HepG2 (cell line): Measurements from ENCODE around the gene VSIG10L. TPM values are rescaled to one million over a fixed set of nuclear protein-coding genes. Genes with fewer than 3 reads are reported as not detected.
A peak's percentile ranks its signal among the peaks of the same experiment; 100 is the strongest.

Experiments
- ATF7-NPFF ChIP-seq: sonication (generic); formaldehyde crosslinking; IDR thresholded peaks from 2 replicates; pipeline ENCODE4 v1.8.1; 2023; ENCODE audit warnings: mild to moderate bottlenecking, low read depth, missing genetic modification reagents, moderate library complexity
- CHCHD3 ChIP-seq: sonication (generic); formaldehyde crosslinking; IDR thresholded peaks from 2 replicates; pipeline ENCODE4 v1.8.0; 2022; ENCODE audit warnings: mild to moderate bottlenecking, missing genetic modification reagents, moderate library complexity
- KLF9 ChIP-seq: IDR thresholded peaks from 2 replicates; pipeline ENCODE4 v1.6.1; 2016; ENCODE audit warnings: low read depth
- MXI1 ChIP-seq: IDR thresholded peaks from 3 replicates; pipeline ENCODE4 v1.6.1; 2012; ENCODE audit warnings: low read depth, low read length, inconsistent platforms, borderline replicate concordance
- NCOA2 ChIP-seq: sonication (generic); formaldehyde crosslinking; IDR thresholded peaks from 2 replicates; pipeline ENCODE4 v1.8.0; 2022; ENCODE audit warnings: inconsistent platforms
- PRMT3 ChIP-seq: sonication (generic); formaldehyde crosslinking; IDR thresholded peaks from 2 replicates; pipeline ENCODE4 v1.8.1; 2022; ENCODE audit warnings: low read depth, mild to moderate bottlenecking, moderate library complexity, missing genetic modification reagents, borderline replicate concordance
- RBFOX2 ChIP-seq: fragments of 200-400 bp; formaldehyde crosslinking; IDR thresholded peaks from 2 replicates; pipeline ENCODE4 v1.6.1; 2017; ENCODE audit warnings: low read depth, mild to moderate bottlenecking, low read length
- RELA ChIP-seq: sonication (generic); formaldehyde crosslinking; IDR thresholded peaks from 2 replicates; pipeline ENCODE4 v1.4.0; 2020; ENCODE audit warnings: missing genetic modification reagents
- TEAD2 ChIP-seq: sonication (generic); formaldehyde crosslinking; IDR thresholded peaks from 2 replicates; pipeline ENCODE4 v1.9.0; 2021; ENCODE audit warnings: missing genetic modification reagents
- ZFP36L1 ChIP-seq: sonication (generic); formaldehyde crosslinking; IDR thresholded peaks from 2 replicates; pipeline ENCODE4 v1.8.0; 2022; ENCODE audit warnings: mild to moderate bottlenecking, missing genetic modification reagents, moderate library complexity
- ZMYM4 ChIP-seq: sonication (generic); formaldehyde crosslinking; IDR thresholded peaks from 2 replicates; pipeline ENCODE4 v1.8.1; 2023; ENCODE audit warnings: mild to moderate bottlenecking, missing genetic modification reagents
- ZNF263 ChIP-seq: sonication (generic); formaldehyde crosslinking; IDR thresholded peaks from 2 replicates; pipeline ENCODE4 v1.4.0; 2020; ENCODE audit warnings: missing genetic modification reagents
- ZNF563 ChIP-seq: sonication (generic); formaldehyde crosslinking; IDR thresholded peaks from 2 replicates; pipeline ENCODE4 v1.8.0; 2022; ENCODE audit warnings: mild to moderate bottlenecking, moderate library complexity, missing genetic modification reagents
- ZNF850 ChIP-seq: sonication (generic); formaldehyde crosslinking; conservative IDR thresholded peaks from 2 replicates; pipeline ENCODE4 v1.9.0; 2021; ENCODE audit warnings: mild to moderate bottlenecking, missing genetic modification reagents
- ZZZ3 ChIP-seq: sonication (generic); formaldehyde crosslinking; IDR thresholded peaks from 2 replicates; pipeline ENCODE4 v1.4.0; 2020; ENCODE audit warnings: missing genetic modification reagents, mild to moderate bottlenecking, borderline replicate concordance
- polyA plus RNA-seq, 8 experiments: library from polyadenylated mRNA; depleted of rRNA in 3 of 8; stranded (reverse) in 7 of 8; unstranded in 1 of 8; fragments of >200 nt; fragmentation: Illumina TruSeq in 4 of 8; extraction: Trizol in 4 of 8; gene quantifications; 2 replicates each; pipeline versions ENCODE4 v1.2.1 to v1.2.3, GENCODE V29; 2011 to 2016; ENCODE audit warnings: low read depth in 4 of 8, missing spikeins in 1 of 8, mixed read lengths in 1 of 8; ENCODE audit not compliant: insufficient read depth in 1 of 8
- total RNA-seq, 5 experiments: library from RNA; depleted of rRNA; stranded (reverse); fragments of >200 nt; fragmentation: Illumina TruSeq; extraction: Trizol; gene quantifications; 2 replicates each; pipeline ENCODE4 v1.2.3, GENCODE V29; 2016; ENCODE audit warnings: low read depth in 1 of 5
- TF ChIP-seq, protein P1 (sequence below): sonication (generic); formaldehyde crosslinking; IDR thresholded peaks from 2 replicates; pipeline ENCODE4; 2020; ENCODE audit warnings: missing genetic modification reagents, mild to moderate bottlenecking, borderline replicate concordance
- TF ChIP-seq, protein P2 (sequence below): conservative IDR thresholded peaks from 2 replicates; pipeline ENCODE4 v1.6.1; 2018; ENCODE audit warnings: missing genetic modification reagents
- TF ChIP-seq, protein P3 (sequence below): IDR thresholded peaks from 2 replicates; pipeline ENCODE4 v1.6.1; 2016
- TF ChIP-seq, protein P4 (sequence below): sonication (generic); formaldehyde crosslinking; IDR thresholded peaks from 2 replicates; pipeline ENCODE4 v1.5.0; 2020; ENCODE audit warnings: mild to moderate bottlenecking, missing genetic modification reagents
- TF ChIP-seq, protein P5 (sequence below): IDR thresholded peaks from 2 replicates; pipeline ENCODE4 v1.6.1; 2016; ENCODE audit warnings: low read depth, control low read depth

The VSIG10L gene
- total and polyA plus RNA-seq, 2 of the 13 experiments (the other 11 are each of a cell fraction or from before 2014, with no cell fraction given): 2.7 to 8.5 TPM

DNA sequence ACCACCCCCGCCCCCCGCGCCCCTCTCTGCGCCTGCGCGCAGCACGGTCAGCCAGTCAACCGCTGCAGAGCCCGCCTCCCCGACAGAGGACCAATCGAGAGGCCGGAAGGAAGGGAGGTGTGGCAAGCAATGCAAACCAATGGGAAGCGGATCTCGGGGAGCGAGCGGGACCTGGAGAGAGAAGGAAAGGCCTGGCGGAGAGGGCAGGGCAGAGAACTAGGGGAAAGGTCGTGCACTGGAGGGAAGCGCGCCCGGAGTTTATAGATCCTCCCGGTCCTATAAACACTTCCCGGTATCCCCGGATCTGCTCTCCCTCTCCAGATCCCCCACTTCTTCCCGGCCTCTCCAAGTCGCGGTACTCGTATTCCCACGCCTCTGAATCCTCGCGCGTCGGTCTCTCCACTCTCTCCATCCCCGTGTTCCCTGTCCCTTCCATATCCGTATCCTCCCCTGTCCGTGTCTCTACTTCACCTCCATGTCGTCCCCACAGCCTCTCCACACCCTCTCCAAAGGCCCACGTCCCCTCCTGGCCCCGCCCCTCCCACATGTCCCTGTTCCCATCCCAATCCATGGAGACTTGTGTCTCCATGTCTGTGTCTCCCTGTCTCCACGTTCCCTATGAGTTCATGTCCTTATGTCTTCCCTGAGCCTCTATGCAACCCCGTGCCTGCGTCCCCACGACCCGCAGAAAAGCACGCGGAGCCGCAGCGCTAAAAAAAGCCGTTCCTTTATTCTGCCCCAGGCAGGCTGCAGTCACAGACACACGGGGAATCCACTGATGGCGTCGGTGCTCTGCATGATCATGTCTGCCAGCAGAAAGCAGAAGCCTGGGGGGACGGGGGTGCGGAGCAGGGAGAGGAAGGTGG, 24.7 kb upstream of the VSIG10L start (continued):
- TF ChIP-seq RELA (no peak), CHCHD3 (CRISPR knock-in tag) (0 out of 2 replicates have a peak, but pooled peaks have one; percentile 43), TEAD2 (CRISPR knock-in tag) (no peak), ATF7-NPFF (CRISPR knock-in tag) (peak; percentile 76; the same call in 1 of the 2 replicates), ZNF563 (CRISPR knock-in tag) (peak; percentile 46; the same call in 1 of the 2 replicates), ZZZ3 (CRISPR knock-in tag) (no peak), NCOA2 (CRISPR knock-in tag) (no peak; the same call in 1 of the 2 replicates), ZFP36L1 (CRISPR knock-in tag) (peak; percentile 44; the same call in 1 of the 2 replicates), RBFOX2 (peak; percentile 88), ZNF850 (CRISPR knock-in tag) (no peak), PRMT3 (CRISPR knock-in tag) (no peak), ZNF263 (0 out of 2 replicates have a peak, but pooled peaks have one; percentile 53), KLF9 (CRISPR knock-in tag) (no peak), ZMYM4 (CRISPR knock-in tag) (peak; percentile 24; the same call in 1 of the 2 replicates), MXI1 (peak; percentile 29; the same call in 1 of the 3 replicates)
- TF ChIP-seq, protein P1, sequence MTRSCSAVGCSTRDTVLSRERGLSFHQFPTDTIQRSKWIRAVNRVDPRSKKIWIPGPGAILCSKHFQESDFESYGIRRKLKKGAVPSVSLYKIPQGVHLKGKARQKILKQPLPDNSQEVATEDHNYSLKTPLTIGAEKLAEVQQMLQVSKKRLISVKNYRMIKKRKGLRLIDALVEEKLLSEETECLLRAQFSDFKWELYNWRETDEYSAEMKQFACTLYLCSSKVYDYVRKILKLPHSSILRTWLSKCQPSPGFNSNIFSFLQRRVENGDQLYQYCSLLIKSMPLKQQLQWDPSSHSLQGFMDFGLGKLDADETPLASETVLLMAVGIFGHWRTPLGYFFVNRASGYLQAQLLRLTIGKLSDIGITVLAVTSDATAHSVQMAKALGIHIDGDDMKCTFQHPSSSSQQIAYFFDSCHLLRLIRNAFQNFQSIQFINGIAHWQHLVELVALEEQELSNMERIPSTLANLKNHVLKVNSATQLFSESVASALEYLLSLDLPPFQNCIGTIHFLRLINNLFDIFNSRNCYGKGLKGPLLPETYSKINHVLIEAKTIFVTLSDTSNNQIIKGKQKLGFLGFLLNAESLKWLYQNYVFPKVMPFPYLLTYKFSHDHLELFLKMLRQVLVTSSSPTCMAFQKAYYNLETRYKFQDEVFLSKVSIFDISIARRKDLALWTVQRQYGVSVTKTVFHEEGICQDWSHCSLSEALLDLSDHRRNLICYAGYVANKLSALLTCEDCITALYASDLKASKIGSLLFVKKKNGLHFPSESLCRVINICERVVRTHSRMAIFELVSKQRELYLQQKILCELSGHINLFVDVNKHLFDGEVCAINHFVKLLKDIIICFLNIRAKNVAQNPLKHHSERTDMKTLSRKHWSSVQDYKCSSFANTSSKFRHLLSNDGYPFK (CRISPR knock-in tag): peak; percentile 21; the same call in 1 of the 2 replicates
- TF ChIP-seq, protein P2, sequence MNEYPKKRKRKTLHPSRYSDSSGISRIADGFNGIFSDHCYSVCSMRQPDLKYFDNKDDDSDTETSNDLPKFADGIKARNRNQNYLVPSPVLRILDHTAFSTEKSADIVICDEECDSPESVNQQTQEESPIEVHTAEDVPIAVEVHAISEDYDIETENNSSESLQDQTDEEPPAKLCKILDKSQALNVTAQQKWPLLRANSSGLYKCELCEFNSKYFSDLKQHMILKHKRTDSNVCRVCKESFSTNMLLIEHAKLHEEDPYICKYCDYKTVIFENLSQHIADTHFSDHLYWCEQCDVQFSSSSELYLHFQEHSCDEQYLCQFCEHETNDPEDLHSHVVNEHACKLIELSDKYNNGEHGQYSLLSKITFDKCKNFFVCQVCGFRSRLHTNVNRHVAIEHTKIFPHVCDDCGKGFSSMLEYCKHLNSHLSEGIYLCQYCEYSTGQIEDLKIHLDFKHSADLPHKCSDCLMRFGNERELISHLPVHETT (CRISPR knock-in tag): 0 out of 2 replicates have a peak, but pooled peaks have one; percentile 7
- TF ChIP-seq, protein P3, sequence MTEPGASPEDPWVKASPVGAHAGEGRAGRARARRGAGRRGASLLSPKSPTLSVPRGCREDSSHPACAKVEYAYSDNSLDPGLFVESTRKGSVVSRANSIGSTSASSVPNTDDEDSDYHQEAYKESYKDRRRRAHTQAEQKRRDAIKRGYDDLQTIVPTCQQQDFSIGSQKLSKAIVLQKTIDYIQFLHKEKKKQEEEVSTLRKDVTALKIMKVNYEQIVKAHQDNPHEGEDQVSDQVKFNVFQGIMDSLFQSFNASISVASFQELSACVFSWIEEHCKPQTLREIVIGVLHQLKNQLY (CRISPR knock-in tag): no peak
- TF ChIP-seq, protein P4, sequence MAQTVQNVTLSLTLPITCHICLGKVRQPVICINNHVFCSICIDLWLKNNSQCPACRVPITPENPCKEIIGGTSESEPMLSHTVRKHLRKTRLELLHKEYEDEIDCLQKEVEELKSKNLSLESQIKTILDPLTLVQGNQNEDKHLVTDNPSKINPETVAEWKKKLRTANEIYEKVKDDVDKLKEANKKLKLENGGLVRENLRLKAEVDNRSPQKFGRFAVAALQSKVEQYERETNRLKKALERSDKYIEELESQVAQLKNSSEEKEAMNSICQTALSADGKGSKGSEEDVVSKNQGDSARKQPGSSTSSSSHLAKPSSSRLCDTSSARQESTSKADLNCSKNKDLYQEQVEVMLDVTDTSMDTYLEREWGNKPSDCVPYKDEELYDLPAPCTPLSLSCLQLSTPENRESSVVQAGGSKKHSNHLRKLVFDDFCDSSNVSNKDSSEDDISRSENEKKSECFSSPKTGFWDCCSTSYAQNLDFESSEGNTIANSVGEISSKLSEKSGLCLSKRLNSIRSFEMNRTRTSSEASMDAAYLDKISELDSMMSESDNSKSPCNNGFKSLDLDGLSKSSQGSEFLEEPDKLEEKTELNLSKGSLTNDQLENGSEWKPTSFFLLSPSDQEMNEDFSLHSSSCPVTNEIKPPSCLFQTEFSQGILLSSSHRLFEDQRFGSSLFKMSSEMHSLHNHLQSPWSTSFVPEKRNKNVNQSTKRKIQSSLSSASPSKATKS: no peak
- TF ChIP-seq, protein P5, sequence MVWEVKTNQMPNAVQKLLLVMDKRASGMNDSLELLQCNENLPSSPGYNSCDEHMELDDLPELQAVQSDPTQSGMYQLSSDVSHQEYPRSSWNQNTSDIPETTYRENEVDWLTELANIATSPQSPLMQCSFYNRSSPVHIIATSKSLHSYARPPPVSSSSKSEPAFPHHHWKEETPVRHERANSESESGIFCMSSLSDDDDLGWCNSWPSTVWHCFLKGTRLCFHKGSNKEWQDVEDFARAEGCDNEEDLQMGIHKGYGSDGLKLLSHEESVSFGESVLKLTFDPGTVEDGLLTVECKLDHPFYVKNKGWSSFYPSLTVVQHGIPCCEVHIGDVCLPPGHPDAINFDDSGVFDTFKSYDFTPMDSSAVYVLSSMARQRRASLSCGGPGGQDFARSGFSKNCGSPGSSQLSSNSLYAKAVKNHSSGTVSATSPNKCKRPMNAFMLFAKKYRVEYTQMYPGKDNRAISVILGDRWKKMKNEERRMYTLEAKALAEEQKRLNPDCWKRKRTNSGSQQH (CRISPR knock-in tag): no peak; the same call in 1 of the 2 replicates
